ENCODE data around the gene KBTBD4.

The KBTBD4 gene

DNA sequence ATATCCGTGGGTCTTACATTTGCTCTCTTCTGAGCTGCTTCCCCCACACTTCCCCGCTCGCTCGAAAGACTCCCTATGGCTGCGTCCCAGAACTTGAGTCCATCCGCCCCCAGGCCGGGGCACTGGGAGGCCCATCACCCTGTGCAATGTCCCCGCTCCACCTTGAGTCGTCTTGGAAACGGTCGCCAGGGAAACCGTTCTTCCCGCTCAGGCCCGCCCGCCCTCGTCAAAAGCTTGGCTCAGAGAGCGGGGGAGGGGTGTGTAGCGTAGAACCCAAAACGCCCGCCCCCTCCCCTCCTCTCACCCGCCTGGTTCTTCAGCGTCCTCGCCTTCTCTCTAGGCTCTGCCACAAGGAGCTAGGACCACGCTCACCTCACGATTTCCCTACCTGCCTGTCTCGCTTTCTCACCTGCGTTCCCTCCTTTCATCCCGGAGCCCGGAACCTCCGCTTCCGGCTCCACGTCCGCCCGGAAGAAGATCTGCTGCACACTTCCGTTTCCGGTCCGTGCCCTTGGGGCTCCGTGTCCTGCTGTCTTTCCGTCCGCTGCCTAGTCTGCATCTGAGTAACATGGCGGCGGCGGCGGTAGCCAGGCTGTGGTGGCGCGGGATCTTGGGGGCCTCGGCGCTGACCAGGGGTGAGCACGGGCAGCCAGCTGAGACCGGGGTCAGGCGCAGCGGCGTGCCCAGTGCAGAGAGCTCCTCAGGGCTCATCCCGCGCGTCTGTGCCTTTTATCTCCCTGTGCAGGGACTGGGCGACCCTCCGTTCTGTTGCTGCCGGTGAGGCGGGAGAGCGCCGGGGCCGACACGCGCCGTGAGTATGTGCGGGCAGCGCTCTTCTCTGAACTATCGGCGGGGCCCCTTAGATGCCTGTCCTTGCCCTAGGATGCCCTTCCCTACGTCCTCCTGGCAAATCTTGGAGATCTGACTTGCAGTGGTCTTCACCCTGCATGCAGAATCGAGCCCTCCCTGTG is at the start of gene KBTBD4, which contains the start of gene NDUFS3:
KBTBD4 (minus strand) TSS at position 447 of the 971 bp plus-strand sequence; CDS start at position 428, 19 bp downstream.
NDUFS3 (plus strand) TSS at position 551 of the 971 bp plus-strand sequence; CDS start at position 569, 18 bp downstream.
- in situ Hi-C loops (cut with MboI; ENCODE audit: low sequenced_read_pairs), result no loop called here

DNA sequence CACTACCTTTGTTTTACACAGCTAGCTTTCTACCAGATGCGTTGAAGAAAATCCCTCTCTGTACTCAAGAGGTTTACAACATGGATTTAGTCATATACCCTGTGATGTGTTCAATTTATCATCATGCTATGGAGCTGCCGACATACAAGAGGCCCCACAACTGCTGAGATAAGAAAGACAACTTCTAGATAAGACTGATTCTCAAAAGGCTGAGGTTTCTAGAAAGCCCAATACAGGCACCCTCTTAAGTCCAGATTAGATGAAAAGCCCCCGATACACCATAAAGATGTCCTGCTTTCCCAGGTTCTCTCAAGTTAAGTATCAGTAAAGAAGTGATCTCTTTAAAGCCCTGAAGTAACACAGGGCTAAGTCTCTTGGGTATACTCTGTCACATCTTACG is 49.3 kb upstream of the KBTBD4 start:
- in situ Hi-C loops (cut with MboI; ENCODE audit: low sequenced_read_pairs), result no loop called here

DNA sequence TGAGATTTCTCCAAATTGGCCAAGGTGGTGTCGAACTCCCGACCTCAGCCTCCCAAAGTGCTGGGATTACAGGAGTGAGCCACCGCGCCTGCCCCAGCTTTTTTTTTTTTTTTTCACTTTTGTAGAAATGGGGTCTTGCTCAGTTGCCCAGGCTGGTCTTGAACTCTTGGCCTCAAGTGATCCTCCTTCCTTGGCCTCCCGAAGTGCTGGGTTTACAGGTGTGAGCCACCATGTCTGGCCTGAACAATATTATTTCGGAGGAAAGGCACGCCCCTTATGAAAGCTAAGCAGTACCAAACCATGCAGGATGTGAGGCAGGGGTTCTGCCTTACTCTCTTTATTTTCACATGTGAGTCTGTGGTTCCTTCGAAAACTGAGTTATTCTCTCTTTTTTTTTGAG is 47.5 kb upstream of the KBTBD4 start:
- in situ Hi-C loops (cut with MboI; ENCODE audit: low sequenced_read_pairs), result no loop called here

DNA sequence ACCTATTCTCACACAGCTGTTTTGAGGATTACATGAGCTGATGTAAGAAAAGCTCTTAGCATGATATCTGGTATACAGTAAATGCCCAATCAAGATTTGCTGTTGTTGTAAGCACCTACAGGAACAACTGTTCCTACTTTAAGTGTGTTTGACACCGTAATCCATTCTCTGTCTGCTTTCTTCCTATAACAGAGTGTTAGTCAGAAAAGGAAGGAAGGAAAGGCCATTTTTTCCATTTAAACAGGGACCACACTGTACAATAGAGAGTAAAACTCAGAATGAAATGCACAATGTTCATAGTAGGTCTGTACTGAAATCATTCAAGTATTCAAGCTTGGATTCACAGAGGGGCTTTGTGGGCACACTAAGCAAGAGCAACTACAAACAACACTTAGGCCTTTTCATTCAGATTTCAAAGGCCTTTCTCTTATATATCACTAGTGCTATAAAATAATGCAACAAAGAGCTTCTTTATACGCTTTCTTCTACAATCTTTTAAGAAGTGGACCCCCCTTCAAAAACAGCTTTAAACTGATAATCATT is 42.1 kb upstream of the KBTBD4 start:
- in situ Hi-C loops (cut with MboI; ENCODE audit: low sequenced_read_pairs), result no loop called here

DNA sequence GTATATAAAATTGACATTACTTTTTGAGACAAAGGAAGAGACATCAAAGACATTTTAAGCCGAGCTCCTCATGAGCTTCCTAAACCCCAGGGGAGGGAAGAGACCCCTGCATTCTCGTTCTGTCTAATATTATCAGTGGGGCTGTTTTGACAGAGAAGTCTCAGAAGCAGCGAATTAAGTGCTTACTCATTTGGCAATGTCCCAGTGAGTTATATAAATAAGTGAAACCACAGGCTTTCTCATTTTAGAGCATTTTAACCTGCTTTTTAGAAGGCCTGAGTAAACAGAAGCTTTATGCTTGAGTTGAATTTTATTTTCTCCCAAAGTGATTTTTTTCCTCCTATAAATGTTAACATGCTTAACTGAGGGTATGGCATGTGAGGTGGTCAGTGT is 38.6 kb upstream of the KBTBD4 start:
- in situ Hi-C loops (cut with MboI; ENCODE audit: low sequenced_read_pairs), result no loop called here

DNA sequence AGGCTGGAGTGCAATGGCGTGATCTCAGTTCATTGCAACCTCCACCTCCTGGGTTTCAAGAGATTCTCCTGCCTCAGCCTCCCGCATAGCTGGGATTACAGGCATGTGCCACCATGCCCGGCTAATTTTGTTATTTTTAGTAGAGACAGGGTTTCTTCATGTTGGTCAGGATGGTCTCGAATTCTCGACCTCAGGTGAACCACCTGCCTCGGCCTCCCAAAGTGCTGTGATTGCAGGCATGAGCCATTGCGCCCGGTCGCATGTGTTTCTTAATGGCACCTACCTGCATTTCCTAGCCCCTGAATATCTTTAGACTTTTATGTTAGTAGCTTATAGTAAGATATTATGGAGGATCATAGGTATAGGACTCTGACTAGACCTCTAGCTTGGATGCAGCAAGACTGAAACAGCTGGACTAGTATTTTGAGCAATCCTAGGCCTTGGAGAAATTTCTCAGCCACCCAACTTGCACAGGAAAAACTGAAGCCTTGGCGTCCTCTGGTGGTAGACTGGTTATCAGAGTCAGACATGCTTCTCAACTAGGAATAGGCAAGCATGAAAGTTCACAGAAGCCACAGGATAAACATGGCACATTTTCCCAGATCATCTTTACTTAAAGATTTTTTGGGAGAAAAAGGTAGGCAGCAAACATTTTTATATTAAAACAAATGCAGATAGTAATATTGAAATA is 38.1 kb upstream of the KBTBD4 start:
- in situ Hi-C loops (cut with MboI; ENCODE audit: low sequenced_read_pairs), result no loop called here

DNA sequence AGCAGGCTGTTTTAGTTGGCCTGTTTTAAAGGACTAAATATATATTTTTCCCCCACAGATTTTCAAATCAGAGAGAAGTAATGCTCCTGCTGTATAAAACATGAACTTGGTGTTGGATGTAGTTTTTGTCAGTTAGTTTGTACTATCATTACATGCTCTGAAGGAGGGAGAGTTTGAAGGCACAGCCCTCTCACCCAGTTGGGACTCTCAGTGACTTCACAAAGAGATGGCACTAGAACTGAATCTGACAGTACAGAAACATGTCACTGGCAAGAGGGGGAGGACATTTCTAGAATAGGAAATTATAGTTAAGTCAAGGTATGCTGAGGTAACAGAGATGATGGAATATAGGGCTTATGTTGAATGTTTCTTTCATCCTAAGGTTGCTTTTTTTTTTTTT is 36.5 kb upstream of the KBTBD4 start:
- in situ Hi-C loops (cut with MboI; ENCODE audit: low sequenced_read_pairs), result no loop called here

DNA sequence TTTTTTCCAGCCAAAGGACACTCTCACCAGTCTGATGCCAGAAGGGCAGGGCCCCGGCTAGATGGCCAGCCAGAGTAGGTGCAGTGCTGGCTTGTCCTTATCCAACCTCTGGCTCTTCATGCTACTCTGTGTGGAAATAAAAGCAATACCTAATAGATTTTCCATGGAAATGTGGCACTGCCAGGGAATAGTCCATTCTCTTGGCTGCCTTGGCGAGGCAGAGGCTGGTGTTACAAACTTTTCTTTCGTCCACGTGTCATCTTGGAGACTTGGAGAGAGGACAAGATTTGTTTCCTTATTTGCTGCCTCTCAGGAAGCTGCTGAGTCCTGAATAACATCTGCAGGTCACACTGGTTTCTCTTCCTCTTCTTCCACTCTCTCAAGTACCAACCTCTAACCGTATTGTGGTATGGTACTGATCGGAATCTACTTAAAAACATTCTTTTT is 32.6 kb upstream of the KBTBD4 start:
- in situ Hi-C loops (cut with MboI; ENCODE audit: low sequenced_read_pairs), result no loop called here

DNA sequence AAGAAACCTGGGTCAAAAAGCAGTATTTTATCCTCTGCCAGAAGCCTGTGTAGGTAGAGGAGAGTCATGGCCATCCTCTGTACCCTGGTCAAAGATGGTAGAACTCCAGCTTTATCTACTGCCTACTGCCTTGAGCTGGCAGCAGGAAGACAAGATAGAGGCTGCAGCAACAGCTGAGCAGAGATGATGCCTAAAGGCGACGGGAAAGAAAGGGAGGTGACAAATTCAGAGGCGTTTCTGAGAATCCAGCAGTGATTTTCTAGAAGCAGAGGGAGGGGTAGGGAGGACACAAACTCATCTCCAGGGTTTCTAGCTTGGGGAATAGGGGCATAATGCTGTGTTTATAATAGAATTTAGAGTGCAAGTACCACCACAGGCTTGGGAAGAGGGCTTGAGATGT is 30.9 kb upstream of the KBTBD4 start:
- in situ Hi-C loops (cut with MboI; ENCODE audit: low sequenced_read_pairs), result no loop called here

DNA sequence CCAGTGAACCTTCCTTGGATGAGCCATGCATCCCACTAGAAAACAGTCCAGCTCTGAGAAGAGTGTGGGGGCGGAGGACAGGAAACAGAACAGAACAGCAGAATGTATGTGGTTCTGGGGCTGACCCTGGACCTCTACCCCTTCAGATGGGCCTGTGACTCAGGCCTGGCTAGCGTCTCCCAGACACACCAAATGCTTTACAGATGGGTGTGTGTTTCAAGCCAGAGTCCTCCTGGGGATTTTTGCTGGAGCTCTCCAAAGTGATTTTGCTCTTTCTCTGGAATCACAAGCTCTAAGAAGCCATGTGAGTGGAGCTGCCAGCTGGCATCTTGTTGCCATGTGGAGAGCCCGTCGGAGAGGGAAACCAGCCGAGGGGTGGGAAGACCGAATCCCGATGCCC is 28.6 kb upstream of the KBTBD4 start:
- in situ Hi-C loops (cut with MboI; ENCODE audit: low sequenced_read_pairs), result no loop called here

DNA sequence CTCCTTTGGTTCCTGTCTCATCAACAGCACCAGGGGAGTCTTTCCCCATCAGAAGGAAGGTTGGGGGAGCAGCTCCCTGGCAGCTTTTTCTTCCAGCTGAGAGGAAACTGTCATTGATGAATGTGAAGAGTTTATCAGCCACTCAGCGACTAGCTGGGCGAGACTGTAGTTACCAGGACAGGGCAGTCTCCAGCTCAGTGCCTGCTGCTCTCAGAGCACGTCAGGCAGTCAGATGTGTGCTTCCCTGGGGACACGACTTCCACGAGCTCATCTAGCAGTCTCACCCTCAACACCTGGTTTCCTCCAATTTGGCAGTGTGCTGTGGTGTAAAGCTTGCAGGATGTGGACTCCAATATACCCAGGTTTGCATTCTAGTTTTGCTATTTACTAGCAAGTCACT is 28.0 kb upstream of the KBTBD4 start:
- in situ Hi-C loops (cut with MboI; ENCODE audit: low sequenced_read_pairs), result no loop called here

DNA sequence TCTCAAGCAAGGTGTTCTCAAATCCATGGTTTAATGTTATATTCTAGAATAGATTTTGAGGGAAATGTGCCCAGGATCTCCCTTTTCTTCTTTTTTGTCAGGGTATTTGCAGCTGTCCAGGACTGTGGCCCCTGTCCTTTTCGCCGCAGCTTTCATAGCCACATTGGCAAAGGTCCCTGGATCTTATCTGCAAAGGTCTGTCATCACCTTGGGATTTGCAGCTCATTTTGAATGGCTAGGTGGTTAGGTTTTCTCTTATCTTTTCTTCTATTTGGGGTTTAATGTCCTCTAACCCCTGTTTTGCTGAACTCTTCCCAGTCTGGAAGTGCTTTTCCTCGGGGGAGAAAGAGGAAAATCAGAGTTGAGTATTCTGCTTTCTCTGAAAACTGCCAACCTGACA is 27.2 kb upstream of the KBTBD4 start:
- in situ Hi-C loops (cut with MboI; ENCODE audit: low sequenced_read_pairs), result no loop called here

DNA sequence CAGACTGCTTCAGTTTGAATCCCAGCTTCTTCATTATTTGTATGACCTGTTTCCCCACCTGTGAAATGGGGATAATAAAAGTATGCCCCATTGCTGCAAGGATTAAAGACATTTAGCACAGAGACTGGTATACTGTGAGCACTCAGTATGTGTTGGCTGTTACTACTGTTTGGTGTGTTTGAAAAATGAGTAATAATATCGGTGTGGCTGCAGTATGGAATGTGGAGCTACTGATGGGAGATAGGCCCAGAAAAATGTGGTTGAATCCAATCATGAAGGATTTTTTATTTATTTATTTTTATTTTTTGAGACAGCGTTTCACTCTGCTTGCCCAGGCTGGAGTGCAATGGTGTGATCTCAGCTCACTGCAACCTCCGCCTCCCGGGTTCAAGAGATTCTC is 24.5 kb upstream of the KBTBD4 start:
- in situ Hi-C loops (cut with MboI; ENCODE audit: low sequenced_read_pairs), result no loop called here

DNA sequence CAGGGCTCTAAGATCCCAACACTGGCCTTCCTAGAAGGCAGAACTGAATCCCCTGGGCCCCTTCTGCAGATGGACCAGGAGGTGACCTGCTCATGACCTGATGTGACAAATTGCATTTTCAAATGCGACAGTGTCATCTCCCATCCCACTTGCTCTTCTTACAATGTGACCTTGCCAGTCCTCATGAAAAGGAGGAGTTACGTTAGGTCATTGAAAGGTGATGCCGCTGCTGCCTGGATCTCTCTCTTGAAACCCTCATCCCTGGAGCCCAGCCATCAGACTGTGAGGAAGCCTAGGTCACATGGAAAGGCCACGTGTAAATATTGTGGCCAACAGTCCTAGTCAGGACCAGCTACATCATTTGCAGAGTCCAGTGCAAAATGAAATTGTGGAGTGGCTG is 21.1 kb upstream of the KBTBD4 start:
- in situ Hi-C loops (cut with MboI; ENCODE audit: low sequenced_read_pairs), result no loop called here

DNA sequence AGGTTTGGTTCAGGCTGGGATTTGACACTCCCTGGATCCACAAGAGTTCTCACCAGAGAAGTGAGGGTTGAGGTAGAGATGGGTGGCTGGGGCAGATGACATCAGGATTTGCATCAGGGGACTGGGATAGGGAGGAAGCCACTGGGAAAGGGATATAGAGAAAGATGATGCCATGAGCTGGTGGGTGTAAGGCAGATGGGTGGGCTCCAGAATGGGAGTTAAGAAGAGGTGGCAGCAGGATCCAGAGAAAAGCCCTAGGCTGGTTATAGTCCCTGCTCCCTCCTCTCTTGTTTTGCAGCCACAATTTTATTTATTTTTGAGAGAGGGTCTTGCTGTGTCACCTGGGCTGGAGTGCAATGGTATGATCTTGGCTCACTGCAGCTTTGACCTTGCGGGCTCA is 17.2 kb upstream of the KBTBD4 start:
- in situ Hi-C loops (cut with MboI; ENCODE audit: low sequenced_read_pairs), result no loop called here

DNA sequence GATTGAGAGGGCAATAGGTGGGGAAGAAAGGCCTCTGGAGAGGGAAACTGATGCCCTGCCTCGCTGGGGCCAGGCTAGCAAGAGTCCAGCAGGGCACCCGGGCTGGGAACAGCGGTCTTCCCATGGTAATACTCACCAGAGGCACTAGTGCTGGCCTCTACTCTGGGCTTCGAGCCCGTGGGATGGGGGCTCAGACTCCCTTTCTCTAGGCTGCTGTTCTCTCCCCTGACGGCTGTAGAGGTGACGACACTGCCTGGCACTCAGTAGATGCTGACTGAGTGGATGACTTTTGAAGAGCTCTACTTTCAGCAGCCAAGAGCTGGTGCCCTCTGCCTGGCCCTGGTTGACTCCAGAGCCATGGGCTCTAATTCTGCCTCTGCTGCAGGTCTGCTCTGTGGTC is 16.3 kb upstream of the KBTBD4 start:
- in situ Hi-C loops (cut with MboI; ENCODE audit: low sequenced_read_pairs), result no loop called here

DNA sequence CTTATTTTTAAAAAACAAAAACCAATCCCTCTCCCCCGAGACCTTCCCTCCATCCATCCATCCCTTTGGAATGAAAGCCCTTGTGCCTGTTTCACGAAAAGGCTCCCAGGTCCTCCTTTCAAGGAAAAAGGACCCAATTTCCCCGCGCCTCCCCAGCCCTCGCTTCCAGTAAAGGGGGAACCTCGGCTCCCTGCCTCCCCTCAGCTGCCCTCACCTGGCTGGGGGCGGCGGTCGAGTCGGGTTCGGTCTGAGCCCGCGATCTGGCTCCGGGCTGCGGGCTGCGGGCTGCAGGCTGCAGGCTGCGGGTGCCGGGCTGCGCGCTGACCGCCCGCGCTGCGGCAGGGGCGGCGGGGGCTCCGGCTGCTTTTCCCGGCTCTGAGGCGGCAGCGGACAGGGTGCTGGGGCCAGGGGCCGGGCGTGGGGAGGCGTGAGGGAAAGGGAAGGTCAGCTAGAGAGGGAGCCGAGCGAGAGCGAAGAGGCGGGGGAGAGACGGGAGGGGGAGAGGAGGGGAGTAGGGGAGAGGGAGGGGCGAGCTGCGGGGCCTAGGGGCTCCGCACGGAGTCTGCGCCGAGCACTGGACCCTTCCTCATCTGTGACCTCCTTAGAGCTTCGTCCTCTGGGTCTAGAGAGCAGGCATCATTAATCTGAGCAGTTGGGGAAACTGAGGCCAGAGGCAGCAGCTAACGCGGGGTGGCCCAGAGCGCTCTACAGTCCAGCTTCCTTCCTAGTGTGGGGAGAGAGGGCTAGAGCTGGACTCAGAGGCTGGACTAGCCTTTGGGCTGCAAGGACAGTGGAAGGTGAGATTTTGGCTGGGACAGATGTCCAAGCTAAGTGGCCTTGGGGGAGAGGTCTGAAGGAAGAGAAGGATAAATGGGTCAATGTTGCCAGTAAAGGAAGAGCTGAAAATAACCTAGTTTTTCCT is 15.4 kb upstream of the KBTBD4 start, which contains the start of gene C1QTNF4:
C1QTNF4 (minus strand) TSS at position 478 of the 922 bp plus-strand sequence. CDS start 3,601 bp downstream, outside the sequence.
- in situ Hi-C loops (cut with MboI; ENCODE audit: low sequenced_read_pairs), result no loop called here

DNA sequence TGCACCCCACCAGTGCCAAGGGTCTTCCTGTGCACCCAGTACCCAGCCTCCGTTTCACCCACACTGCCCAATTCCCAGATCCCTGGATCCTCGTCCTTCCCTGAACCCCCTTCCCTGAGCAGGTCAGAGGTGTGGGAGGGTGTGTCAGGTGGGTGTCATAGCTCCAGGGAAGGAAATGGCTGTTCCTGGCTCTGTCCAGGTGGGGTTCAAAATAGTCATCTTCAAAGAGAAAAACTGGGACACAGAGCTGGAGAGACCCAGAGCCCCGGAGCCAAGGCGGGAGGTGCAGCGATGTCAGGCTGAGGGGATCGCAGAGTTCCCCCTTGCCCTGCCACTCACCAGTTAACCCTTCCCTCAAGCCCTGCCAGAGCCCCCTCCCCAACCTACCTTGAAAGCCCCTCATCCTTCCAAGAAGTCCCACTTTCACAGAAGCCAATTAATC is 14.7 kb upstream of the KBTBD4 start:
- in situ Hi-C loops (cut with MboI; ENCODE audit: low sequenced_read_pairs), result no loop called here

DNA sequence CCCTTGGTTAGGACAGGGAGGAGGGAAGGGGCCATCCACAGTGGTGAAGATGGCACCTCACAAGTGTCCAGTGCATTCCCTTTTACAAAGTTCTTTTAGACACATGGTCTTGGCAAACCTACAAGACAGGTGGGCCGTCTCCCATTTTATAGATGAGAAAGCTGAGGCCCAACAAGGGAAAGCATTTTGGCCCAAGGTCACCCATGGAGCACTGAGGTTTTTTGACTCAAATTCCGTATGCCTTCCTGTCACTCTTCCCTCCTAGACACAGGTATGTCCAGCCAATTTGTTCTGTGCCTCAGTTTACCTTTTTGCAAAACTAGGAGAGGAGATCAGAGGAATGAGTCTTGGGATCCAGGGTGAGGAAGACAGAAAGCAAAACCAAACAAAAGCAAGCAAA is 14.2 kb upstream of the KBTBD4 start:
- in situ Hi-C loops (cut with MboI; ENCODE audit: low sequenced_read_pairs), result no loop called here

DNA sequence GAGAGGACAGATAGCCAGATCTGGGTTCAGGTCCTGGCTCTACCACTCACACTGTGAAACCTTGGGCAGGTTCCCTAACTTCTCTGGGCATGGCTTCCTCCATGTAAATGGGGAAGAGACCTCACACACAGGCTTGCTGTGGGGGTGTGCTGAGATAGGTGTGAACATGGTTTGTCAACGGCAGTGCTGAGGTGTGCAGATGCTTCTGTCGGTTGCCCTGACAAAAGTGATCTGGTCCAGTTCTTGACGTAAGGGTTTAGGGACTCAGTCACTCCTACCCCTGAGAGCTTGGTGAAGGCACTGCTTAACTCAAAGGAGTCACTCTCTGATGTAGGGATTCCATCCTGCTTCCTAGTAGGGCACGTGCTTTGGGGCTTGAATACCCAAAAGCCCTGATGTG is 13.5 kb upstream of the KBTBD4 start:
- in situ Hi-C loops (cut with MboI; ENCODE audit: low sequenced_read_pairs), result no loop called here

All from hTERT RPE-1 (cell line).